Measurements from ENCODE around the gene IL27RA.
"Not testable (repeated sequence)": the region's sequence is repeated elsewhere in the genome, so short reads cannot be mapped to it uniquely, and the experiment has no call there.

Gene IL27RA

DNA sequence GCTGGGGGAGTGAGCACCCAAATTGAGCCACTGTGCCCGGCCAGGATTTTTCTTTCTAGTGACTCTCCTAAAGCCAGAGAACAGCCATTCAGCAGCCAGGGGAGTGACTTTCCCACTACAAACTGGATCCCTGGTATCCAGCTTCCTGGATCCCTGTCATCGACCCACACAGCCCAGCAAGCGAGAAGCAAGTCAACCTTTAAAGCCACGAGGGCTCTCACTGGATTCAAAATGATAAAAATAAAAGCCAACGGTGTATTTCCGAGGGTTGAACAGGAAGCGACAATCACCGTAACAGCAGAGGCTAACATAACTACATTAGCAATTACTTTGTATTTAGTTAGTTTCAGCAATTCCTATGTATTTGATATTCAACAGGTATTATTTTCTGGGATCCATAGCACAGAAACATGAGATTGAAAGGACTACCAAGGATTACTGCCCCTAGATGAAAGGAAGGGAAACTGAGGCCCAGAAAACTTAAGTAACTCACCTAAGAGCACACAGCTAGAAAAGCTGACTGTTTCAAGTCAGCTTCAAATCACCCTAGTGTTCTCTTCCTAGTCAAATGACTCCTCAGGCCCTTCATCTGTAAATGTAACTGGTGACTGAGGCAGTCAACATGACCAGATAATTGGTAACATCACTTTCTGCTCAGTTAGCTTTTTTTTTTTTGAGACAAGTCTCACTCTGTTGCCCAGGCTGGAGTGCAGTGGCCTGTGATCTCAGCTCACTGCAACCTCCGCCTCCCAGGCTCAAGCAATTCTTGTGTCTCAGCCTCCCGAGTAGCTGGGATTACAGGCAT lies 28.1 kb upstream of the IL27RA start:
- H3K4me3 ChIP-seq (ENCODE audit: low read length): no peak overlapping the region
- no peaks in the 10 kb centered on the region for H3K9me3 ChIP-seq (ENCODE audit: control insufficient read depth, low read length)
- H3K27me3 ChIP-seq (ENCODE audit: control insufficient read depth, insufficient read depth, low read length): no peaks in the 10 kb centered on the region
- peaks cover 33% of the 10 kb centered on the region for H3K4me1 ChIP-seq (ENCODE audit: control insufficient read depth, insufficient read depth, low read length)
- peaks cover 4% of the 10 kb centered on the region for H3K36me3 ChIP-seq (ENCODE audit: control insufficient read depth, insufficient read depth, low read length)
- H3K9ac ChIP-seq (ENCODE audit: low read length): peak overlapping the region; percentile 24

DNA sequence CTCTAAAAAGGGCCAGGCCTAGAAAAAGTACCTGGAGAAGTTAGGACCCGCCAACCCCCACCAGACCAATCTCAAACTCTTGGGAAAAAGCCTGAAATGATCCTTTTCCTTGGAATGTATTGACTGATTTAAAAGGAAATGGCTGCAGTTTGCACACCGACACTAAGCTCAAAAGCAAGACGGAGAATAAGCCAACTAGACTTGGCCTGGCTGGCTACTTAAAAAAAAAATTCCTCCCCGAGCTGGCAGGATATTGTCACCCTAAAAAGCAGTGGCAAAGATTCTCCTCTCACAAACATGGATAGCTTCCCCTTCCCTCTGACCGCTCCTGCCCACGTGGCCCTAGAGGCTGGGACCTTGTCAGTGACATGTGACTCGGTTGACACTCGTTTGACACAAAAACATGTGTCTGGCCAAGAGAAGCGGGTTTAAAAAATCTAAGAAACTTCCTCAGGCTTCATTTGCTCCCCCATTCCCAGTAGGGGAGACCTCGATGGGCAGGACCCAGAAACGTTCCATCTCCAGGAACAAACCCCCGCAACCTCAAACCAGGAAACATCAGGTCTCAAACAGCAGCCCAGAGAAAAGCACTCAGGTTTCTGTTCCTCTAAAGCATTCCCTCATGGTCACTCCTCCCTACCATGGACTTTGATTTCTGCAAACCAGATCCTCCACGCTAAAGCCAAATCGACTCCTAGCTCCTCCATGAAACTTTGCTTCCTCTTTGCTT lies 26.8 kb upstream of the IL27RA start:
- Histone ChIP-seq H3K9ac (ENCODE audit: low read length) (peak overlapping the region; percentile 32), H3K4me1 (ENCODE audit: control insufficient read depth, insufficient read depth, low read length) (peaks cover 29% of the 10 kb centered on the region), H3K27me3 (ENCODE audit: control insufficient read depth, insufficient read depth, low read length) (no peaks in the 10 kb centered on the region), H3K4me3 (ENCODE audit: low read length) (no peak overlapping the region), H3K36me3 (ENCODE audit: control insufficient read depth, insufficient read depth, low read length) (peaks cover 4% of the 10 kb centered on the region), H3K9me3 (ENCODE audit: control insufficient read depth, low read length) (no peaks in the 10 kb centered on the region)

DNA sequence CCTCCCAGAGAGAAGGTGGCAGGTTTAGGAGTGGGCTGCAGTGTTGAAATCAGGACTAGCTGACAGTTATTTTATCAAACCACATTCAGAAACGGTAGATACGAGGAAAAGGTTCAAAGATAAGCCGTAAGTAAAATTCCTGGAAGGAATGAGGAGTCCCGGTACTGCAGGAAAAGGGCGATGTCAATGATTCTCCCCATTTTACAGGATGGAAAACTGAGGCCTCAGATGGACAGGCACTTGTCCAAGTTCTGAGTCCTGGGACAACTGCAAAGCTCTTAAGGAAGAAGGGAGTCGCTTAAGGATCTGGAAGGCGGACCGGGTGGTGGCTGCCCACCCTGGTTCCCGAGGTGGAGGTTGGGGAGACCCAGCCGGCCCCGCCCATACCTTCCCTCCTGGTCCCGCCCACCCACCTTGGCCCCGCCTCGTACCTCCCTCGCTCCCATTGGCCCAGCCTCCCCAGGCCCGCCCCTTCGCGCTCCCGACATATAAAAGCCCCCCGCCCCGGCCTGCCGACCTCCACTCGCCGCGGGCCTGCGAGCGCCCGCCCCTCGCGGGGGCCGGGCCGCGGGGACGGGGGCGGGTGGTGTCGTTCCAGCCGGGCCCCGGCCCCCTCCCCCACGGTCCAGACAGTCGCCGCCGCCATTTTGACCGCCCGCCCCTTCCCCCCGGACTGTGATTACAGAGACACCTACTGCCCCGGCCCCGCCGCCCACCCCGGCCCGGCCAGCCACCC lies 26.0 kb upstream of the IL27RA start:
- Histone ChIP-seq H3K9ac (ENCODE audit: low read length) (peak overlapping the region; percentile 74), H3K27me3 (ENCODE audit: control insufficient read depth, insufficient read depth, low read length) (no peaks in the 10 kb centered on the region), H3K9me3 (ENCODE audit: control insufficient read depth, low read length) (no peaks in the 10 kb centered on the region), H3K4me1 (ENCODE audit: control insufficient read depth, insufficient read depth, low read length) (peaks cover 29% of the 10 kb centered on the region), H3K4me3 (ENCODE audit: low read length) (no peak overlapping the region), H3K36me3 (ENCODE audit: control insufficient read depth, insufficient read depth, low read length) (peaks cover under 1% of the 10 kb centered on the region)

DNA sequence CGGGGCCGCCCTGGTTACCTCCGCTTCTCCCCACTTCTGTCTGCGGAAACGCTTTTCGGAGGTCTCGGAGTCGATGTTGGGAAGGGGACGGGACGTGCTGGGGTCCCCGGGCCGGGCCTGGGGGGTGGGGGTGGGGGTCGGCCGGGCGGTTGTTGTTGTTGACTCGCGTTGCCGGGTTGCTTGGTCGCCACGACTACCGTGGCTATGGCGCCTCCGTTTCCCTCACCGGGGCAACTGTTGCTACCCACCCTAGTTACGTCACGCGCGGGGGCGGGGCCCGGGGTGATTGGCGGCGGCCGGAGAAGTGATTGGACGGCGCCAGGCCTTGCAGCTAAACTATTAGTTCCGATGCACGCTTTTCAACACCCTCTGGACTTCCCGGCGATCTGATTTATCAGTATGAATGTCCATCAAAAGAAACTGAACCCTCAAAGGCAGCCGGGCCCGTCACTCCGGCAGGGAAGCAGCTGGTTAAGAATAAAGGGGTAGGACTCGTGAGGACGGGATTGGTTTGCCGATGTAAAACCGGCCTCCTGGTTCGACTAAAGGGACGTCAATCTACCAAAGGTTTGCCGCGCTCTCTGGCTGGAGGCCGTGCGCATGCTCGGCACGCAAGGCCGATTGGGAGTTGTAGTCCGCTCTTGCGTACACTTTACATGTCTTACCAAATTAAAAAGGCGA lies 25.3 kb upstream of the IL27RA start, which contains the start of gene RFX1:
Gene RFX1 (minus strand): TSS at position 236 of the 681 bp plus-strand sequence. CDS start 12,477 bp downstream, outside the sequence.
- no peaks in the 10 kb centered on the region for H3K27me3 ChIP-seq (ENCODE audit: control insufficient read depth, insufficient read depth, low read length)
- H3K4me1 ChIP-seq (ENCODE audit: control insufficient read depth, insufficient read depth, low read length): peaks cover 29% of the 10 kb centered on the region
- H3K9ac ChIP-seq (ENCODE audit: low read length): peak within 1 kb of the TSS; percentile 96
- no peaks in the 10 kb centered on the region for H3K9me3 ChIP-seq (ENCODE audit: control insufficient read depth, low read length)
- H3K36me3 ChIP-seq (ENCODE audit: control insufficient read depth, insufficient read depth, low read length): no peaks in the 10 kb centered on the region
- H3K4me3 ChIP-seq (ENCODE audit: low read length): peak within 1 kb of the TSS; percentile 43

DNA sequence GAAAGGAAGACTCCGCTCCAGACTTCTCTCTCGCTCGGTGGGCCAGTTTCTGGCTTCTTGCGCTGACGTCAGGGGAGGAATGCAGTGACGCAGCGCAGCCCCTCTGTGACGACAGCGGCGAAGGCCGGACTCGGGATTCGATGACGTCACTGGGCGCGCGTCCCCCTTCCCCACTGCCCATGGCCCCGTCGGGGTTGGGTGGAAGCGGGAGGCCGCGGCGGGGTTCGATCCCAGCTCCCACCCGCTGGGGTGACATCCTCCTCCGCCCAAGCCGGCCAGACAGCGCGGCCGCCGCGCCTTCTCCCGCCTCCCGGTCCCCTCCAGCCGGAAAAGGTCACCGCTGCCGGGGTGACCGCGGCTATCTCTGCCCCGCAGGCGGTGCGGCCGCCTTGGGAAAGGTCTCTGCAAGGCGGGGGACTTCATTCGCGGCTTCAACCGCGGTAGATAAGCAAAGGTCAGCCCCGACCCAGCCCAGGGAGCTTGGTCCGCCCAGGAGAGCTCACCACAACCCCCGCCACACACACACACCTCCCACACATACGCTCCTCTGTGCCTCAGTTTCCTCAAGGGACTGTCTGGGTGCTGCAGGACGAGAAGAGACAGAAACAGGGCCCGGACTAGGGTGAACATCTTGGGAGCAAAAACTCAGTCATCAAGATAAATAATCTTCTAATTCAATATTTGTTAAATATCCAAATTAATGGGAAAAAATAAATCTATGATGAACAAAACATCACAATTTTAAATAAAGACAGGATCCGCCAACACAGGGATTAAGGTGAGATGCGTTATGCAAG lies 24.6 kb upstream of the IL27RA start:
- Histone ChIP-seq H3K36me3 (ENCODE audit: control insufficient read depth, insufficient read depth, low read length) (no peaks in the 10 kb centered on the region), H3K9ac (ENCODE audit: low read length) (peak overlapping the region; percentile 96), H3K4me3 (ENCODE audit: low read length) (peak overlapping the region; percentile 43), H3K4me1 (ENCODE audit: control insufficient read depth, insufficient read depth, low read length) (peaks cover 29% of the 10 kb centered on the region), H3K9me3 (ENCODE audit: control insufficient read depth, low read length) (no peaks in the 10 kb centered on the region), H3K27me3 (ENCODE audit: control insufficient read depth, insufficient read depth, low read length) (no peaks in the 10 kb centered on the region)

DNA sequence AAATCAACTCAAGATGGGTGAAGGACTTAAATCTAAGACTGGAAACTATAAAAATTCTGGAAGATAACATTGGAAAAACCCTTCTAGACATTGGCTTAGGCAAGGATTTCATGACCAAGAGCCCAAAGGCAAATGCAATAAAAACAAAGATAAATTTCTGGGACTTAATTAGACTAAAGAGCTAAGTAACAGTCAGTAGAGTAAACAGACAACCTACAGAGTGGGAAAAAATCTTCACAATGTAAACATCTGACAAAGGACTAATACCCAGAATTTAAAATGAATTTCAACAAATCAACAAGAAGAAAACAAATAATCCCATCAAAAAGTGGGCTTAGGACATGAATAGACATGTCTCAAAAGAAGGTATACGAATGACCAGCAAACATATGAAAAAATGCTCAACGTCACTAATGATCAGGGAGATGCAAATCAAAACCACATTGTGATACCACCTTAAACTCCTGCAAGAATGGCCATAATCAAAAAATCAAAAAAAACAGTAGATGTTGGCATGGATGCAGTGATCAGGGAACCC lies 19.1 kb upstream of the IL27RA start:
- Histone ChIP-seq H3K27me3 (ENCODE audit: control insufficient read depth, insufficient read depth, low read length) (no peaks in the 10 kb centered on the region), H3K9me3 (ENCODE audit: control insufficient read depth, low read length) (no peaks in the 10 kb centered on the region), H3K9ac (ENCODE audit: low read length) (no peak overlapping the region), H3K4me1 (ENCODE audit: control insufficient read depth, insufficient read depth, low read length) (peaks cover 7% of the 10 kb centered on the region), H3K4me3 (ENCODE audit: low read length) (no peak overlapping the region), H3K36me3 (ENCODE audit: control insufficient read depth, insufficient read depth, low read length) (no peaks in the 10 kb centered on the region)

DNA sequence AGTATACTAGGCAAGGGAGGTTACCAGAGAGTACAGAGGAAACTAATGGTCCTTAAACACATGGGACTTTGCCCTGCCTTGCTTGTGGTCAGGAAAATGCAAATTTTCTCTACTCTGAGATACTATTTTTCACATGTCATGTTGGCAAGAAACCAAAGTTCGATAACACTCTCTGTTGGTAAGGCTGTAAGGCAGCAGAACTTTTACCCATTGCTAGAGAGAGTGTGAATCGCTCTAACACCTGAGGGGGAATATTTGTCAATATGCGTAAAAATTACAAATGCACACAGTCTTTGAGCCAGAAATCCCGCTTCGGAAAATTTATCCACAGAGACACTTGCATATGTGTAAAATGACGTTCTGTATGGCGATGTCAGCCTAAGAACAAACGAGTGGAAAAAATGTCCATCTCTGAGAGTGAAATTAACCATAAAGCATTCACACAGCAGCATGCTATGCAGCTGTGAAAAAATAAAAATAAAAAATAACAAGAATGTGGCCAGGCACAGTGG lies 16.0 kb upstream of the IL27RA start:
- Histone ChIP-seq H3K4me3 (ENCODE audit: low read length) (no peak overlapping the region), H3K9me3 (ENCODE audit: control insufficient read depth, low read length) (no peaks in the 10 kb centered on the region), H3K27me3 (ENCODE audit: control insufficient read depth, insufficient read depth, low read length) (no peaks in the 10 kb centered on the region), H3K9ac (ENCODE audit: low read length) (no peak overlapping the region), H3K4me1 (ENCODE audit: control insufficient read depth, insufficient read depth, low read length) (peaks cover 7% of the 10 kb centered on the region), H3K36me3 (ENCODE audit: control insufficient read depth, insufficient read depth, low read length) (no peaks in the 10 kb centered on the region)

DNA sequence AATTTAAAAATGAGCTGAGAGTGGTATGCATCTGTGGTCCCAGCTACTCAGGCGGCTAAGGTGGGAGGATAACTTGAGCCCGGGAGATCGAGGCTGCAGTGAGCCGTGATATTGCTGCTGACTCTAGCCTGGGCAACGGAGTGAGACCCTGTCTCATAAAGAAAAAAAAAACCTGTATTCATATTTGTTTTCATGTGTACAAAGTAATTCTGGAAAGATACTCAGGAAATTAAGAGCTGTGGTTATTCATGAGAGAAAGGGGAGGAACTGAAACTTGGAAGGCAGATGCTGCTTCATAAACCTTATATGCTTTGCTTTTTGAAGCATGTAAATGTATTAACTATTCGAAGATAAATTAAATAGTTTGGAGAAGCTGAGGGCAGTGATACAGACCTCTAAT lies 12.5 kb upstream of the IL27RA start:
- Histone ChIP-seq H3K4me3 (ENCODE audit: low read length) (no peak overlapping the region), H3K36me3 (ENCODE audit: control insufficient read depth, insufficient read depth, low read length) (no peaks in the 10 kb centered on the region), H3K27me3 (ENCODE audit: control insufficient read depth, insufficient read depth, low read length) (no peaks in the 10 kb centered on the region), H3K9me3 (ENCODE audit: control insufficient read depth, low read length) (no peaks in the 10 kb centered on the region), H3K4me1 (ENCODE audit: control insufficient read depth, insufficient read depth, low read length) (peaks cover 11% of the 10 kb centered on the region), H3K9ac (ENCODE audit: low read length) (no peak overlapping the region)

DNA sequence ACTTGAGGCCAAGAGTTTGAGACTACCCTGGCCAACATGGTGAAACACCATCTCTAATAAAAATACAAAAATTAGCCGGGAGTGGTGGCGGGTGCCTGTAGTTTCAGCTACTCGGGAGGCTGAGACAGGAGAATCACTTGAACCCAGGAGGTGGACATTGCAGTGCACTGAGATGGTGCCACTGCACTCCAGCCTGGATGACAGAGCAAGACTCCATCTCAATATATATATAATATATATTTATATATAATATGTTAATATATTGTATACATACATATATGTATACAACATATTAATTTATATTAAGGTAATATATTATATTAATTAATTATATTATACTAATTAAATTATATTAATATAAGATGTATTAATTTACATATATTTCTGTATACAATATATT lies 11.8 kb upstream of the IL27RA start:
- H3K9ac ChIP-seq (ENCODE audit: low read length); H3K36me3 ChIP-seq (ENCODE audit: control insufficient read depth, insufficient read depth, low read length); H3K27me3 ChIP-seq (ENCODE audit: control insufficient read depth, insufficient read depth, low read length); H3K4me3 ChIP-seq (ENCODE audit: low read length); H3K9me3 ChIP-seq (ENCODE audit: control insufficient read depth, low read length): not testable (repeated sequence)
- H3K4me1 ChIP-seq (ENCODE audit: control insufficient read depth, insufficient read depth, low read length): peaks cover 11% of the 10 kb centered on the region

DNA sequence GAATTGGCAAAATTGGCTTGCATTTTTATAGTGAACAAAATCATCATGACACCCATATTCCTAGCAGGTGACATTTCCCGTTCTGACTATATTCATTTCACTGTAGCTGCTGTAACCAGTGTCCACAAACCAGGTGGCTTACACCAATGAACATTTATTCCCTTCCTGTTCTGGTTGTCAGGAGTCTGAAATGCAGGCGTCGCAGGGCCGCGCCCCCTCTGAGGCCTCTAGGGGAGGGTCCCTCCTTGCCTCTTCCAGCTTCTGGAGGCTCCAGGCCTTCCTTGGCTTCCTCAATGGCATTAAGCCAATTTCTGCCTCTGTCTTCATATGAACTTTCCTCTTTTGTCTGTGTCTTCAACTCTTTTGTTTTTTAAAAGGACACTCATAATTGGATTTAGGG lies 10.1 kb upstream of the IL27RA start:
- Histone ChIP-seq H3K4me3 (ENCODE audit: low read length) (no peak overlapping the region), H3K27me3 (ENCODE audit: control insufficient read depth, insufficient read depth, low read length) (no peaks in the 10 kb centered on the region), H3K36me3 (ENCODE audit: control insufficient read depth, insufficient read depth, low read length) (no peaks in the 10 kb centered on the region), H3K9ac (ENCODE audit: low read length) (no peak overlapping the region), H3K4me1 (ENCODE audit: control insufficient read depth, insufficient read depth, low read length) (peaks cover 4% of the 10 kb centered on the region), H3K9me3 (ENCODE audit: control insufficient read depth, low read length) (no peaks in the 10 kb centered on the region)

DNA sequence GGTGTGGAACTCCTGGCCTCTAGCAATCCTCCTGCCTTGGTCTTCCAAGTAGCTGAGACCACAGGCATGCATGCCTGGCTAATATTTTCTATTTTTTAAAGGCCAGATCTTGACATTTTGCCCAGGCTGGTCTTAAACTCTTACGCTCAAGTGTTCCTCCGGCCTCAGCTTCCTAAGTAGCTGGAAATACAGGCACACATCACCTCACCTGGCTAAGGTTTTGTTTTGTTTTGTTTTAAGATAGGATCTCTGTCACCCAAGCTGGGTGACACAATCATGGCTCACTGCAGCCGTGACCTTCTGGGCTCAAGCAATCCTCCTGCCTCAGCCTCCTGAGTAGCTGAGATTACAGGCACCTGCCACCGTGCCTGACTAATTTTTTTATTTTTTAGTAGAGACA lies 9.1 kb upstream of the IL27RA start:
- Histone ChIP-seq H3K4me3 (ENCODE audit: low read length) (no peak overlapping the region), H3K9ac (ENCODE audit: low read length) (no peak overlapping the region), H3K36me3 (ENCODE audit: control insufficient read depth, insufficient read depth, low read length) (no peaks in the 10 kb centered on the region), H3K4me1 (ENCODE audit: control insufficient read depth, insufficient read depth, low read length) (peaks cover 4% of the 10 kb centered on the region), H3K9me3 (ENCODE audit: control insufficient read depth, low read length) (no peaks in the 10 kb centered on the region), H3K27me3 (ENCODE audit: control insufficient read depth, insufficient read depth, low read length) (no peaks in the 10 kb centered on the region)
